ENCODE results near the gene NHSL1. TPM values are rescaled to one million over a fixed set of nuclear protein-coding genes. Genes with fewer than 3 reads are reported as not detected.
"Not testable (repeated sequence)": the region's sequence is repeated elsewhere in the genome, so short reads cannot be mapped to it uniquely, and the experiment has no call there.

Gene NHSL1
- total and polyA plus RNA-seq, 9 donors = 20.0 to 35.7 (median 28.4) TPM

GRCh38 chr6:138430361-138431145 is 68.7 kb downstream of the NHSL1 start:
- H3K27ac ChIP-seq (ENCODE audit: low read length) = peak overlapping the region; percentile 23
- 85% methylated on average over 21 of the region's 29 CpGs for WGBS (ENCODE audit: insufficient coverage)
- no peaks in the 10 kb centered on the region for H3K9me3 ChIP-seq (replicated peaks; ENCODE audit: control insufficient read depth, low read depth, low read length)
- H3K4me3 ChIP-seq (ENCODE audit: low read length) = no peak overlapping the region
- H3K4me1 ChIP-seq (ENCODE audit: control insufficient read depth, insufficient read depth, low read length) = peaks cover 18% of the 10 kb centered on the region
- peak; percentile 35 for DNase-seq
- no peaks in the 10 kb centered on the region for H3K27me3 ChIP-seq (ENCODE audit: control insufficient read depth, insufficient read depth, low read length)
- peaks cover 40% of the 10 kb centered on the region for H3K36me3 ChIP-seq (ENCODE audit: control insufficient read depth, insufficient read depth, low read length)

GRCh38 chr6:138429761-138430160 is 69.5 kb downstream of the NHSL1 start:
- peaks cover 40% of the 10 kb centered on the region for H3K36me3 ChIP-seq (ENCODE audit: control insufficient read depth, insufficient read depth, low read length)
- peak; percentile 13 for DNase-seq
- H3K27me3 ChIP-seq (ENCODE audit: control insufficient read depth, insufficient read depth, low read length) = no peaks in the 10 kb centered on the region
- no peak overlapping the region for H3K4me3 ChIP-seq (ENCODE audit: low read length)
- no peaks in the 10 kb centered on the region for H3K9me3 ChIP-seq (replicated peaks; ENCODE audit: control insufficient read depth, low read depth, low read length)
- no peak overlapping the region for H3K27ac ChIP-seq (ENCODE audit: low read length)
- peaks cover 18% of the 10 kb centered on the region for H3K4me1 ChIP-seq (ENCODE audit: control insufficient read depth, insufficient read depth, low read length)
- 40% methylated on average over 5 of the region's 12 CpGs for WGBS (ENCODE audit: insufficient coverage)

GRCh38 chr6:138428944-138429598 is 70.2 kb downstream of the NHSL1 start:
- Histone ChIP-seq H3K9me3 (replicated peaks; ENCODE audit: control insufficient read depth, low read depth, low read length) (no peaks in the 10 kb centered on the region), H3K27me3 (ENCODE audit: control insufficient read depth, insufficient read depth, low read length) (no peaks in the 10 kb centered on the region), H3K4me1 (ENCODE audit: control insufficient read depth, insufficient read depth, low read length) (peaks cover 18% of the 10 kb centered on the region), H3K27ac (ENCODE audit: low read length) (no peak overlapping the region), H3K36me3 (ENCODE audit: control insufficient read depth, insufficient read depth, low read length) (peaks cover 46% of the 10 kb centered on the region), H3K4me3 (ENCODE audit: low read length) (no peak overlapping the region)
- DNase-seq = peak; percentile 75
- 80% methylated on average over 1 of the region's 8 CpGs for WGBS (ENCODE audit: insufficient coverage)

GRCh38 chr6:138427701-138428100 is 71.6 kb downstream of the NHSL1 start:
- Histone ChIP-seq H3K4me3 (ENCODE audit: low read length) (no peak overlapping the region), H3K27me3 (ENCODE audit: control insufficient read depth, insufficient read depth, low read length) (no peaks in the 10 kb centered on the region), H3K9me3 (replicated peaks; ENCODE audit: control insufficient read depth, low read depth, low read length) (no peaks in the 10 kb centered on the region), H3K36me3 (ENCODE audit: control insufficient read depth, insufficient read depth, low read length) (peaks cover 46% of the 10 kb centered on the region), H3K4me1 (ENCODE audit: control insufficient read depth, insufficient read depth, low read length) (peaks cover 18% of the 10 kb centered on the region), H3K27ac (ENCODE audit: low read length) (no peak overlapping the region)
- no peak for DNase-seq
- whole genome bisulfite sequencing (ENCODE audit: insufficient coverage) = 100% methylated on average over 1 of the region's 8 CpGs

- peaks cover 18% of the 10 kb centered on the region for H3K4me1 ChIP-seq (ENCODE audit: control insufficient read depth, insufficient read depth, low read length)
- no peak overlapping the region for H3K27ac ChIP-seq (ENCODE audit: low read length)
- no peak overlapping the region for H3K4me3 ChIP-seq (ENCODE audit: low read length)
- peaks cover 37% of the 10 kb centered on the region for H3K36me3 ChIP-seq (ENCODE audit: control insufficient read depth, insufficient read depth, low read length)
- H3K9me3 ChIP-seq (replicated peaks; ENCODE audit: control insufficient read depth, low read depth, low read length) = no peaks in the 10 kb centered on the region
- 74% methylated on average over 2 of the region's 5 CpGs for WGBS (ENCODE audit: insufficient coverage)
- no peak for DNase-seq
- no peaks in the 10 kb centered on the region for H3K27me3 ChIP-seq (ENCODE audit: control insufficient read depth, insufficient read depth, low read length)
Measured at GRCh38 chr6:138426500-138427123, 72.7 kb downstream of the NHSL1 start.

GRCh38 chr6:138425256-138425655 is 74.0 kb downstream of the NHSL1 start:
- not testable (repeated sequence) for H3K4me1 ChIP-seq (ENCODE audit: control insufficient read depth, insufficient read depth, low read length)

GRCh38 chr6:138424004-138424904 is 75.0 kb downstream of the NHSL1 start:
- no peaks in the 10 kb centered on the region for H3K27me3 ChIP-seq (ENCODE audit: control insufficient read depth, insufficient read depth, low read length)
- no peak overlapping the region for H3K4me3 ChIP-seq (ENCODE audit: low read length)
- H3K27ac ChIP-seq (ENCODE audit: low read length) = no peak overlapping the region
- no peak for DNase-seq
- H3K9me3 ChIP-seq (replicated peaks; ENCODE audit: control insufficient read depth, low read depth, low read length) = no peaks in the 10 kb centered on the region
- H3K36me3 ChIP-seq (ENCODE audit: control insufficient read depth, insufficient read depth, low read length) = peaks cover 33% of the 10 kb centered on the region
- no peaks in the 10 kb centered on the region for H3K4me1 ChIP-seq (ENCODE audit: control insufficient read depth, insufficient read depth, low read length)
- WGBS (ENCODE audit: insufficient coverage) = 89% methylated on average over 44 of the region's 48 CpGs

More at GRCh38 chr6:138425256-138425655, 74.0 kb downstream of the NHSL1 start:
- not testable (repeated sequence) for DNase-seq; H3K27me3 ChIP-seq (ENCODE audit: control insufficient read depth, insufficient read depth, low read length); H3K9me3 ChIP-seq (replicated peaks; ENCODE audit: control insufficient read depth, low read depth, low read length); H3K4me3 ChIP-seq (ENCODE audit: low read length); H3K27ac ChIP-seq (ENCODE audit: low read length)
- 85% methylated on average over 7 of the region's 7 CpGs for WGBS (ENCODE audit: insufficient coverage)
- peaks cover 39% of the 10 kb centered on the region for H3K36me3 ChIP-seq (ENCODE audit: control insufficient read depth, insufficient read depth, low read length)

- no peaks in the 10 kb centered on the region for H3K27me3 ChIP-seq (ENCODE audit: control insufficient read depth, insufficient read depth, low read length)
- no peak overlapping the region for H3K4me3 ChIP-seq (ENCODE audit: low read length)
- H3K9me3 ChIP-seq (replicated peaks; ENCODE audit: control insufficient read depth, low read depth, low read length) = peaks cover 6% of the 10 kb centered on the region
- H3K27ac ChIP-seq (ENCODE audit: low read length) = no peak overlapping the region
- no peaks in the 10 kb centered on the region for H3K4me1 ChIP-seq (ENCODE audit: control insufficient read depth, insufficient read depth, low read length)
- H3K36me3 ChIP-seq (ENCODE audit: control insufficient read depth, insufficient read depth, low read length) = peaks cover 32% of the 10 kb centered on the region
- DNase-seq = no peak
Measured at GRCh38 chr6:138422861-138423260, 76.4 kb downstream of the NHSL1 start.

GRCh38 chr6:138421608-138422007 is 77.7 kb downstream of the NHSL1 start:
- WGBS (ENCODE audit: insufficient coverage) = 95% methylated on average over 10 of the region's 10 CpGs
- H3K36me3 ChIP-seq (ENCODE audit: control insufficient read depth, insufficient read depth, low read length) = peaks cover 29% of the 10 kb centered on the region
- no peak overlapping the region for H3K27ac ChIP-seq (ENCODE audit: low read length)
- H3K4me1 ChIP-seq (ENCODE audit: control insufficient read depth, insufficient read depth, low read length) = no peaks in the 10 kb centered on the region
- H3K4me3 ChIP-seq (ENCODE audit: low read length) = no peak overlapping the region
- H3K9me3 ChIP-seq (replicated peaks; ENCODE audit: control insufficient read depth, low read depth, low read length) = peaks cover 8% of the 10 kb centered on the region
- no peak for DNase-seq
- no peaks in the 10 kb centered on the region for H3K27me3 ChIP-seq (ENCODE audit: control insufficient read depth, insufficient read depth, low read length)

All from muscle of leg (tissue), 11 donors.